Bronchial epithelial cell (primary cell): ENCODE data around the gene WRAP73. TPM values are rescaled to one million over a fixed set of nuclear protein-coding genes. Genes with fewer than 3 reads are reported as not detected.

Source experiments
- DNase-seq: peaks from one replicate; pipeline ENCODE4 v3.0.0-alpha.2; 2010; ENCODE audit warnings: low read depth
- FAIRE-seq: peaks from 2 replicates; lab custom pipeline; 2011; peaks lifted over from hg19 to GRCh38; lab: Jason Lieb, UNC
- H3K27me3 ChIP-seq: 2 replicates; pipeline ENCODE4 v1.5.1; 2011; ENCODE audit warnings: low read length; ENCODE audit not compliant: control insufficient read depth, insufficient read depth
- H3K36me3 ChIP-seq: 2 replicates; pipeline ENCODE4 v1.5.1; 2011; ENCODE audit warnings: low read length; ENCODE audit not compliant: control insufficient read depth, insufficient read depth
- H3K4me3 ChIP-seq: 2 replicates; pipeline ENCODE4 v1.5.1; 2011; ENCODE audit warnings: mild to moderate bottlenecking, low read depth, low read length, control low read depth
- CTCF ChIP-seq: IDR thresholded peaks from 2 replicates; pipeline ENCODE4 v1.5.1; 2011; ENCODE audit warnings: mild to moderate bottlenecking, moderate library complexity, low read length, control low read depth, inconsistent platforms; ENCODE audit not compliant: insufficient read depth, severe bottlenecking
- total RNA-seq: library from RNA; depleted of rRNA; stranded (reverse); fragments of >200 nt; gene quantifications from 2 replicates; pipeline ENCODE4 v1.2.1, GENCODE V29; 2014

WRAP73 gene
- total RNA-seq, 1 donor from 2014 or later, result 21.3 TPM

GRCh38 chr1:3661631-3662030, 11.7 kb upstream of the WRAP73 start:
- Histone ChIP-seq H3K36me3 (no peaks in the 10 kb centered on the region), H3K4me3 (no peak overlapping the region), H3K27me3 (no peaks in the 10 kb centered on the region)
- FAIRE-seq (no peak), DNase-seq (no peak)
- TF ChIP-seq CTCF, result no peak

GRCh38 chr1:3660704-3661103, 10.8 kb upstream of the WRAP73 start:
- no peak for TF ChIP-seq CTCF
- DNase-seq (no peak), FAIRE-seq (no peak)
- Histone ChIP-seq H3K4me3 (no peak overlapping the region), H3K36me3 (no peaks in the 10 kb centered on the region), H3K27me3 (no peaks in the 10 kb centered on the region)

DNA sequence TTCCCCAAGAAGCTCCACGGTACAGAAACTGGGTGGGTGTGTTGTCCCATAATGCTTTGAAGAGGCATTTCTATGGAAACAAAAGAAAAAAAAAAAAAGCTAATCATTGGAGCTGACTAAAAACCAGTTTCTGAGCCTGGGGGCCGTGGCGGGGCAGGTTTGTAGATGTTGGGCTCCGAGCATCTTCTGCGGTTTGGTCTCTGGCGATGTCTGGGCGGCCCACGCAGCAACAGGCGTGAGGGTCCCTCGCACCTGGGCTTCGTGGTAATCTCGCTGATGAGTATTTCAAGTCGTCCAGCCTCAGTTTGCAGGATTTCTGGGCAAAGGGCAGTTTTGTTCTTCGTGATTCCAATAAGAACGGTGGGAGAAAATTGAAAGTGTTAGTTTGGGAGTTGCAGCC, 9.2 kb upstream of the WRAP73 start:
- no peak overlapping the region for H3K4me3 ChIP-seq
- peaks cover 2% of the 10 kb centered on the region for H3K27me3 ChIP-seq
- H3K36me3 ChIP-seq, result no peaks in the 10 kb centered on the region
- FAIRE-seq, result no peak
- TF ChIP-seq CTCF, result no peak
- no peak for DNase-seq

DNA sequence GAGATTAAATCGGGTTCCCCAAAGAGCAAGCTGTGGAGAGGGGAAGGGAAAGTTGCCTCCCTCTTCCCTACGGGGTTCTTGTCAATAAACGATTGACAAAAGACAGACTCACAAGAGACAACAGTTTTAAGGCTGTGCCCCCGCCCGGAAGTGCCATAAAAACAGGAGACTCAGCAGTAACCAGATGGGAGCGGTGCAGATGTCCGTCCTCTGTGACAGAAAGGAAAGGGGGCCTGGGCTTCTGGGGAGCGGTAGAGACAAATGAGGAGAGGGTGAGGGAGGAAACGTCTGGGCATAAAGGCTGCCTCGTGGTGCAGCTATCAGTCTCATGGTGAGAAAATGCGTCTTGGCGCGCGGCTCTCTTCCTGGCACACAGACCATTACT, 8.3 kb upstream of the WRAP73 start:
- TF ChIP-seq CTCF, result no peak
- DNase-seq (no peak), FAIRE-seq (no peak)
- Histone ChIP-seq H3K27me3 (peaks cover 5% of the 10 kb centered on the region), H3K36me3 (no peaks in the 10 kb centered on the region), H3K4me3 (no peak overlapping the region)

GRCh38 chr1:3657578-3658230, 7.8 kb upstream of the WRAP73 start:
- no peaks in the 10 kb centered on the region for H3K36me3 ChIP-seq
- no peak for FAIRE-seq
- H3K4me3 ChIP-seq, result no peak overlapping the region
- no peak for TF ChIP-seq CTCF
- peaks cover 9% of the 10 kb centered on the region for H3K27me3 ChIP-seq
- DNase-seq, result no peak

DNA sequence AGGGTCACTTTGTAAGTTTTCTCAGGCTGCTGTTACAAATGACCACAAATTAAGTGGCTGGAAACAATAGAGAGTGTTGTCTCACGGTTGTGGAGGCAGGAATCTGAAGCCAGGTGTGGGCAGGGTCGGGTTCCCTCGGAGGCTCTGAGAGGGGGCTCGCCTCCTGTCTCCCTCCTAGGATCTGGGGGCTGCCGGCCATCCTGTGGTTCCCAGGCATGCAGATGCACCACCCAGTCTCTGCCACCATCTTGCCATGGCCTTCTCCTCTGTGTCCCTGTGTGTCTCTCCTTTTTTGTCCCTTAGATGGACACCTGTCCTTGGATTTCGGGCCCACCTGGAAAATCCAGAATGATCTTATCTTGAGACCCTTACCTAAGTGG, 7.2 kb upstream of the WRAP73 start:
- no peak for TF ChIP-seq CTCF
- Histone ChIP-seq H3K4me3 (no peak overlapping the region), H3K36me3 (no peaks in the 10 kb centered on the region), H3K27me3 (peaks cover 9% of the 10 kb centered on the region)
- DNase-seq (no peak), FAIRE-seq (no peak)
